HepG2 (cell line): ENCODE results near the gene ISOC2. TPM values are rescaled to one million over a fixed set of nuclear protein-coding genes. Genes with fewer than 3 reads are reported as not detected.

Experiments
- ATAC-seq: fragments of 200-7000 bp; cut with Tn5 transposase; 3 replicates; pipeline ENCODE4 v1.9.1; 2020; ENCODE audit warnings: mild to moderate bottlenecking, moderate library complexity
- BruUV-seq: library from RNA; stranded (reverse); fragments of 400-500 nt; replicated peaks from 2 replicates; lab custom pipeline; 2021; lab: Mats Ljungman, UMichigan
- CTCF ChIA-PET: fragments of 300-600 bp; formaldehyde crosslinking; extraction: SDS; loops from one replicate; lab custom pipeline; 2021; ENCODE audit warnings: low total read pairs, inconsistent platforms, low intra/inter-chr PET ratio; lab: Yijun Ruan, JAX
- POLR2A ChIA-PET: fragments of 350-600 bp; sonication (Branson Sonifier 250); formaldehyde crosslinking; loops from one replicate; lab custom pipeline; 2020; ENCODE audit warnings: antibody characterized with exemption, inconsistent platforms; lab: Yijun Ruan, JAX
- DNase-seq: peaks from one replicate; pipeline ENCODE4 v3.0.0-alpha.2; 2015; ENCODE audit warnings: low spot score
- FAIRE-seq: peaks from 3 replicates; lab custom pipeline; 2011; peaks lifted over from hg19 to GRCh38; lab: Jason Lieb, UNC
- H2AFZ ChIP-seq: one replicate; pipeline ENCODE4 v1.6.1; 2011; ENCODE audit warnings: low read length, inconsistent platforms
- H3K27ac ChIP-seq: fragments of 300-600 bp; 3 replicates; pipeline ENCODE4 v1.8.0; 2011; ENCODE audit warnings: mixed run types, mild to moderate bottlenecking, mixed read lengths, low read length, inconsistent platforms; ENCODE audit not compliant: insufficient read depth; ENCODE audit errors: extremely low read length
- H3K27me3 ChIP-seq, 2 experiments: fragments of 200-600 bp in 1 of 2; 2 replicates in 1 of 2; 3 replicates in 1 of 2; pipeline versions ENCODE4 v1.6.0 to v1.8.0; 2011; ENCODE audit warnings: low read length in 2 of 2, mild to moderate bottlenecking in 2 of 2, moderate library complexity in 2 of 2, inconsistent platforms in 1 of 2; ENCODE audit not compliant: insufficient read depth in 2 of 2, control insufficient read depth in 1 of 2
- H3K36me3 ChIP-seq, 2 experiments: fragments of 200-600 bp in 1 of 2; replicated peaks in 1 of 2; 2 replicates in 1 of 2; 3 replicates in 1 of 2; pipeline versions ENCODE4 v1.5.1 to v1.8.0; 2011; ENCODE audit warnings: low read length in 2 of 2, inconsistent platforms in 1 of 2; ENCODE audit not compliant: insufficient read depth in 2 of 2, control insufficient read depth in 1 of 2
- H3K4me1 ChIP-seq: 2 replicates; pipeline ENCODE4 v1.5.1; 2012; ENCODE audit warnings: low read length, inconsistent platforms; ENCODE audit not compliant: insufficient read depth
- H3K4me2 ChIP-seq: 2 replicates; pipeline ENCODE4 v1.6.0; 2011; ENCODE audit warnings: low read depth, low read length, inconsistent platforms
- H3K4me3 ChIP-seq, 3 experiments: fragments of 200-600 bp in 1 of 3; sonication (generic), shearing (Covaris generic) in 1 of 3; replicated peaks in 1 of 3; 2 replicates each; pipeline ENCODE4 v1.5.1; 2011 to 2016; ENCODE audit warnings: low read length in 3 of 3, inconsistent platforms in 2 of 3, low read depth in 2 of 3, mild to moderate bottlenecking in 2 of 3, control low read depth in 1 of 3, mixed read lengths in 1 of 3; ENCODE audit not compliant: insufficient read depth in 1 of 3
- H3K79me2 ChIP-seq: one replicate; pipeline ENCODE4 v1.6.1; 2011; ENCODE audit warnings: low read length, inconsistent platforms; ENCODE audit not compliant: insufficient read depth
- H3K9ac ChIP-seq: 2 replicates; pipeline ENCODE4 v1.6.0; 2011; ENCODE audit warnings: mild to moderate bottlenecking, low read depth, low read length, inconsistent platforms; ENCODE audit not compliant: insufficient read depth
- H3K9me3 ChIP-seq: 2 replicates; pipeline ENCODE4 v1.5.1; 2012; ENCODE audit warnings: mild to moderate bottlenecking, low read length
- H4K20me1 ChIP-seq: 2 replicates; pipeline ENCODE4 v1.6.0; 2011; ENCODE audit warnings: inconsistent platforms, mild to moderate bottlenecking, low read length, moderate library complexity; ENCODE audit not compliant: insufficient read depth
- AHR ChIP-seq: IDR thresholded peaks from 2 replicates; pipeline ENCODE4 v1.6.1; 2018; ENCODE audit warnings: missing genetic modification reagents, missing compliant biosample characterization
- EZH2 ChIP-seq: conservative IDR thresholded peaks from 2 replicates; pipeline ENCODE4 v1.6.1; 2012; ENCODE audit warnings: mild to moderate bottlenecking, low read depth, low read length, moderate library complexity
- GMEB1 ChIP-seq: sonication (generic); formaldehyde crosslinking; IDR thresholded peaks from 2 replicates; pipeline ENCODE4 v1.5.1; 2020; ENCODE audit warnings: missing genetic modification reagents, mild to moderate bottlenecking, borderline replicate concordance
- GPBP1L1 ChIP-seq: sonication (generic); formaldehyde crosslinking; IDR thresholded peaks from 2 replicates; pipeline ENCODE4 v1.5.0; 2020; ENCODE audit warnings: mild to moderate bottlenecking, missing genetic modification reagents
- HMG20B ChIP-seq: conservative IDR thresholded peaks from 2 replicates; pipeline ENCODE4 v1.6.1; 2016; ENCODE audit warnings: missing genetic modification reagents, missing compliant biosample characterization
- KMT2B ChIP-seq: IDR thresholded peaks from 2 replicates; pipeline ENCODE4 v1.6.1; 2016; ENCODE audit warnings: missing genetic modification reagents, missing compliant biosample characterization
- MAFG ChIP-seq: sonication (generic); formaldehyde crosslinking; IDR thresholded peaks from 2 replicates; pipeline ENCODE4 v1.5.1; 2020; ENCODE audit warnings: mild to moderate bottlenecking, missing genetic modification reagents
- MLXIP ChIP-seq: sonication (generic); formaldehyde crosslinking; IDR thresholded peaks from 2 replicates; pipeline ENCODE4 v1.9.0; 2021; ENCODE audit warnings: missing genetic modification reagents, borderline replicate concordance
- NFATC3 ChIP-seq: sonication (generic); formaldehyde crosslinking; IDR thresholded peaks from 2 replicates; pipeline ENCODE4 v1.5.1; 2020; ENCODE audit warnings: mild to moderate bottlenecking, missing genetic modification reagents
- NFKB2 ChIP-seq: sonication (generic); formaldehyde crosslinking; IDR thresholded peaks from 2 replicates; pipeline ENCODE4 v1.4.0; 2020; ENCODE audit warnings: missing genetic modification reagents, borderline replicate concordance
- RFXAP ChIP-seq: sonication (generic); formaldehyde crosslinking; IDR thresholded peaks from 2 replicates; pipeline ENCODE4 v1.4.0; 2020; ENCODE audit warnings: missing genetic modification reagents, borderline replicate concordance
- SRSF1 ChIP-seq: fragments of 200-400 bp; formaldehyde crosslinking; optimal IDR thresholded peaks from 2 replicates; pipeline ENCODE3; 2017; ENCODE audit warnings: mild to moderate bottlenecking, low read depth, low read length, moderate library complexity
- ZFYVE20 ChIP-seq: sonication (generic); formaldehyde crosslinking; IDR thresholded peaks from 2 replicates; pipeline ENCODE4 v1.8.0; 2023; ENCODE audit warnings: low read depth, mild to moderate bottlenecking, moderate library complexity, missing genetic modification reagents, borderline replicate concordance
- ZNF138 ChIP-seq: sonication (generic); formaldehyde crosslinking; IDR thresholded peaks from 2 replicates; pipeline ENCODE4 v1.5.0; 2020; ENCODE audit warnings: mild to moderate bottlenecking, low read depth, missing genetic modification reagents
- ZNF251 ChIP-seq: sonication (generic); formaldehyde crosslinking; IDR thresholded peaks from 2 replicates; pipeline ENCODE4 v1.9.0; 2021; ENCODE audit warnings: mild to moderate bottlenecking, missing genetic modification reagents
- ZNF260 ChIP-seq: sonication (generic); formaldehyde crosslinking; IDR thresholded peaks from 2 replicates; pipeline ENCODE4 v1.4.0; 2020; ENCODE audit warnings: missing genetic modification reagents, low read depth, mild to moderate bottlenecking, borderline replicate concordance
- ZNF331 ChIP-seq: sonication (generic); formaldehyde crosslinking; IDR thresholded peaks from 2 replicates; pipeline ENCODE4 v1.4.0; 2020; ENCODE audit warnings: missing genetic modification reagents
- ZNF615 ChIP-seq: sonication (generic); formaldehyde crosslinking; IDR thresholded peaks from 2 replicates; pipeline ENCODE4 v1.5.0; 2020; ENCODE audit warnings: mild to moderate bottlenecking, missing genetic modification reagents, borderline replicate concordance
- WGBS: methylation state at CpG from one replicate; pipeline ENCODE4 v1.1.6; 2017; ENCODE audit warnings: low lambda C conversion rate; 5-methylcytosine and 5-hydroxymethylcytosine counted together
- in situ Hi-C: cut with HindIII; loops from 2 replicates; pipeline ENCODE4 v1.10.0; 2017; ENCODE audit warnings: low pct_unique_long_range_greater_than_20kb; ENCODE audit not compliant: extremely low pct_ligation_motif_present
- intact Hi-C: fragments of 100-400 bp; cut with micrococcal nuclease; formaldehyde crosslinking; loops from one replicate; pipeline ENCODE4 v1.10.0; 2022; ENCODE audit not compliant: unreplicated experiment
- polyA plus RNA-seq, 8 experiments: library from polyadenylated mRNA; depleted of rRNA in 3 of 8; stranded (reverse) in 7 of 8; unstranded in 1 of 8; fragments of >200 nt; fragmentation: Illumina TruSeq in 4 of 8; extraction: Trizol in 4 of 8; gene quantifications; 2 replicates each; pipeline versions ENCODE4 v1.2.1 to v1.2.3, GENCODE V29; 2011 to 2016; ENCODE audit warnings: low read depth in 4 of 8, missing spikeins in 1 of 8, mixed read lengths in 1 of 8; ENCODE audit not compliant: insufficient read depth in 1 of 8
- total RNA-seq, 5 experiments: library from RNA; depleted of rRNA; stranded (reverse); fragments of >200 nt; fragmentation: Illumina TruSeq; extraction: Trizol; gene quantifications; 2 replicates each; pipeline ENCODE4 v1.2.3, GENCODE V29; 2016; ENCODE audit warnings: low read depth in 1 of 5

Gene ISOC2
- total and polyA plus RNA-seq, 2 of the 13 experiments (the other 11 are each of a cell fraction or from before 2014, with no cell fraction given) = 76.8 to 105 TPM

GRCh38 chr19:55434356-55434919, 27.0 kb downstream of the ISOC2 start:
- H4K20me1 ChIP-seq = no peaks in the 10 kb centered on the region
- H3K36me3 ChIP-seq = no peaks in the 10 kb centered on the region
- H3K9me3 ChIP-seq = no peaks in the 10 kb centered on the region
- no peak overlapping the region for H3K4me3 ChIP-seq
- TF ChIP-seq SRSF1 (no peak), RFXAP (no peak), HMG20B (CRISPR knock-in tag) (no peak), GMEB1 (CRISPR knock-in tag) (no peak), NFKB2 (CRISPR knock-in tag) (no peak), KMT2B (CRISPR knock-in tag) (no peak), EZH2 (no peak), ZNF251 (CRISPR knock-in tag) (no peak), ZNF260 (CRISPR knock-in tag) (no peak), MAFG (CRISPR knock-in tag) (no peak), ZNF615 (CRISPR knock-in tag) (no peak), MLXIP (CRISPR knock-in tag) (no peak), ZFYVE20 (no peak), ZNF331 (no peak), NFATC3 (CRISPR knock-in tag) (no peak), GPBP1L1 (no peak), AHR (CRISPR knock-in tag) (no peak), ZNF138 (CRISPR knock-in tag) (no peak)
- ChIA-PET POLR2A (no interaction called here), CTCF (no interaction called here)
- H3K4me1 ChIP-seq = no peaks in the 10 kb centered on the region
- no peak overlapping the region for H2AFZ ChIP-seq
- in situ Hi-C loops = no loop called here
- BruUV-seq = no TSS peak
- DNase-seq (no peak), FAIRE-seq (peak; percentile 82), ATAC-seq (no peak)
- no peak overlapping the region for H3K27ac ChIP-seq
- no peak overlapping the region for H3K4me2 ChIP-seq
- 60% methylated on average over 4 of the region's 4 CpGs for WGBS
- intact Hi-C loops = no loop called here
- no peaks in the 10 kb centered on the region for H3K79me2 ChIP-seq
- H3K9ac ChIP-seq = no peak overlapping the region
- H3K27me3 ChIP-seq = peaks cover 0 to 2% of the 10 kb centered on the region in 2 experiments; a peak in 2 of 5 replicates
